Measurements from ENCODE around the gene TASL. TPM values are rescaled to one million over a fixed set of nuclear protein-coding genes. Genes with fewer than 3 reads are reported as not detected.

The TASL gene
- 1 to 10 TPM in 2 of 4 donors, not detected in 2; 1.9 to 6.6 TPM for total RNA-seq

DNA sequence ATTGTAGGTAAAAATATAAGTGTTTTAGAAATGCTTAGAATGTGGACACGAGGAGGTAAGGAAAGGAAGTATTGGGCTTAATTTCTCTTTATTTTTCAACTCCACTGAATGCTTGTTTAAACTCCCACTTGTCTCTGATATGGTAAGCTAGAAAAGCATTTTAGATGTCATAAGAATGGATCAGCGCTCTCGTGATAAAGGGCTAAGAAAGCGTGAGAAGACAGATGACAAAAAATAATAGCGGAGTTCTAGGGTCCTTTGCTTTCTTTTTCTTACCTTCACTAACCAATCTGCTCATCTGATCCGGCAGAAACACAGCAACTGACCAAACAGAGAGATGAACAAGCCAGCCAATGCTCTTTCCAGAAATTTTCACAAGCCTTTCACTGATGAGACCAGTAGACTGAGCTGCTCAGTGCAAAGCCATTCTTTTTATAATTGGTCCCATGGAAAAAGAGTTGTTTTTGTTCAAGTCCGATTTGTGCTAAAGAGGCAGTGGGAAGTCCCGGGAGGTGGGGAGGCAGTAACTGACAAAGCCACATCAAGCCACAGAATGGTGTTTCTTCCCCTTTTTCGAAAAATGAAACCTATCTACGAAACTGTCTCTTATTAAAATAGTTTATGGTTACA is at the start of gene TASL:
TSS of gene TASL (minus strand) at position 405 of the 630 bp plus-strand sequence. CDS start 17,411 bp downstream, outside the sequence.
- Histone ChIP-seq H3K9me3 (no peaks in the 10 kb centered on the region), H3K27me3 (no peaks in the 10 kb centered on the region), H3K27ac (peak within 1 kb of the TSS; percentile 33 to 66 (median 50)), H3K36me3 (no peaks in the 10 kb centered on the region), H3K4me3 (peak within 1 kb of the TSS in 2 of 4 donors; percentile 21 to 28), H3K4me1 (no peaks in the 10 kb centered on the region)
- DNase-seq: peak in 2 of 3 donors; percentile 63 to 69
- no peak for TF ChIP-seq POLR2A (IDR thresholded peaks at IDR 0.05)
- TF ChIP-seq, protein P1, sequence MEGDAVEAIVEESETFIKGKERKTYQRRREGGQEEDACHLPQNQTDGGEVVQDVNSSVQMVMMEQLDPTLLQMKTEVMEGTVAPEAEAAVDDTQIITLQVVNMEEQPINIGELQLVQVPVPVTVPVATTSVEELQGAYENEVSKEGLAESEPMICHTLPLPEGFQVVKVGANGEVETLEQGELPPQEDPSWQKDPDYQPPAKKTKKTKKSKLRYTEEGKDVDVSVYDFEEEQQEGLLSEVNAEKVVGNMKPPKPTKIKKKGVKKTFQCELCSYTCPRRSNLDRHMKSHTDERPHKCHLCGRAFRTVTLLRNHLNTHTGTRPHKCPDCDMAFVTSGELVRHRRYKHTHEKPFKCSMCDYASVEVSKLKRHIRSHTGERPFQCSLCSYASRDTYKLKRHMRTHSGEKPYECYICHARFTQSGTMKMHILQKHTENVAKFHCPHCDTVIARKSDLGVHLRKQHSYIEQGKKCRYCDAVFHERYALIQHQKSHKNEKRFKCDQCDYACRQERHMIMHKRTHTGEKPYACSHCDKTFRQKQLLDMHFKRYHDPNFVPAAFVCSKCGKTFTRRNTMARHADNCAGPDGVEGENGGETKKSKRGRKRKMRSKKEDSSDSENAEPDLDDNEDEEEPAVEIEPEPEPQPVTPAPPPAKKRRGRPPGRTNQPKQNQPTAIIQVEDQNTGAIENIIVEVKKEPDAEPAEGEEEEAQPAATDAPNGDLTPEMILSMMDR (IDR thresholded peaks at IDR 0.05): no peak

DNA sequence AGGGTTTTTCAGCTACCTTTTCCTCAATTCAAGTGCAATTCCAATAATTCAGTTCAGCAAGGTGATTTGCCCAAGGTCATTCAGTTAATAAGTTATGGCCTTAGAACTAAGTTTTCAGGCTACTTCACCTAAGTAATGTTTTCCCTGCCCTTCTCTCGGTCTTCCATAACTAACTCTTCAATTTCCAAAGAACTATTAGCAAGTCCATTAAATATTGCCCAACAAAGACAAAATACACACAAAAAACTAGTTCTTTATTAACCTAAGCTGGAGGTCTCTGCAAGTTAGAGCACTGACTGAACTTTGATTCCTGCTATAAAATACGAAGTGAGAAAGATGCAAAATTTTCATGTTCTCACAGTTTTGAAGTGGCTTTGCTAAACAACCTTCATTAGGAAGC is 48.8 kb upstream of the TASL start:
- no peak overlapping the region for H3K27ac ChIP-seq
- H3K4me1 ChIP-seq: no peaks in the 10 kb centered on the region
- H3K9me3 ChIP-seq: peaks cover 0 to 10% (median 0%) of the 10 kb centered on the region in 4 donors
- TF ChIP-seq POLR2A (IDR thresholded peaks at IDR 0.05): no peak
- TF ChIP-seq, protein P1 (IDR thresholded peaks at IDR 0.05): no peak
- no peaks in the 10 kb centered on the region for H3K27me3 ChIP-seq
- no peak for DNase-seq
- H3K36me3 ChIP-seq: no peaks in the 10 kb centered on the region
- H3K4me3 ChIP-seq: no peak overlapping the region

DNA sequence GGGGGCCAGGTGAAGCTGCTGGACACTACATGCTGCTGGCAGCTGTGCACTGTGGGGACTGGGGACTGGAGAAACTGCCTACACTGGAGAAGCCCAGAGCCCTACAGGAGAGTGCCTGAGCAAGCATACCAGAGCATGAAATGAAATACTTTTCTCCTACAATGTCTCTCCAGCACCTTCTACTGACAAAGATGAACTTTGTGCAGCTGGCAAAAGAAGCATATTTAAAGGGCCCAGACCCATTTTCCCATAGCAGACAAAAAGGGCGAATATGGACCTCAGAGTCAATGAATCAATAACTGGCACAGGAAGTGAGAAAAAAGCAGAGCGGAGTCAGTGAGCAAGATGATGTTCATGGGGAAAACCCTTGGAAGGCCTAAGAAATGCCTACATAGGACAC is 44.8 kb upstream of the TASL start:
- TF ChIP-seq, protein P1 (IDR thresholded peaks at IDR 0.05): no peak
- TF ChIP-seq POLR2A (IDR thresholded peaks at IDR 0.05): no peak
- Histone ChIP-seq H3K27ac (no peak overlapping the region), H3K36me3 (no peaks in the 10 kb centered on the region), H3K9me3 (peaks cover 0 to 10% (median 0%) of the 10 kb centered on the region in 4 donors), H3K4me3 (no peak overlapping the region), H3K4me1 (no peaks in the 10 kb centered on the region), H3K27me3 (no peaks in the 10 kb centered on the region)
- no peak for DNase-seq

DNA sequence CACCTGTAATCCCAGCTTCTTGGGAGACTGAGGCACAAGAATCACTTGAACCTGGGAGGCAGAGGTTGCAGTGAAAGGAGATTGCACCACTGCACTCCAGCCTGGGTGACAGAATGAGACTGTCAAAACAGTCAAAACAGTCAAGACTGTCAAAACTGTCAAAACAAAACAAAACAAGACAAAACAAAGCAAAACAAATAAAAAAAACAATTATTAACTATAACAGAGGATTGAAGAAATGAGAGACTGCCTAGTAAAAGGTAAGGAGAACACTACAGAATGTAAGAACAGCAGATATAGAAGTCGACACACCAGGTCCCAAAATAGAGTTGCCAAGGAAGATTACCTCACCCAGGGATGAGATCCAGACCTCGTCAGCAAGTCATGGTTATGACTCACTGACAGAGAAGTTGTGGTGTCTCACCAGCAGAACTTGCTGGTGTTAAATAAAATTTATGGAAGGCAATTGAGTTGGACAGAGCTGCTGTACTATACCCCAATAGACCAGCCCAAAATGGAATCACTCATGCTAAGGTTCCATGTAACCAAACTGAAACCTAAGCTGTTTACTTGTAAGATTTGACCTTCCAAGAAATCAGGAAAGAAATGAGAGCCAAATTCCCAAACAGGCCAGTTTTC is 43.5 kb upstream of the TASL start:
- no peak overlapping the region for H3K27ac ChIP-seq
- TF ChIP-seq, protein P1 (IDR thresholded peaks at IDR 0.05): no peak
- TF ChIP-seq POLR2A (IDR thresholded peaks at IDR 0.05): no peak
- H3K27me3 ChIP-seq: no peaks in the 10 kb centered on the region
- no peaks in the 10 kb centered on the region for H3K36me3 ChIP-seq
- no peak overlapping the region for H3K4me3 ChIP-seq
- no peaks in the 10 kb centered on the region for H3K4me1 ChIP-seq
- no peak for DNase-seq
- peaks cover 0 to 10% (median 0%) of the 10 kb centered on the region in 4 donors for H3K9me3 ChIP-seq

DNA sequence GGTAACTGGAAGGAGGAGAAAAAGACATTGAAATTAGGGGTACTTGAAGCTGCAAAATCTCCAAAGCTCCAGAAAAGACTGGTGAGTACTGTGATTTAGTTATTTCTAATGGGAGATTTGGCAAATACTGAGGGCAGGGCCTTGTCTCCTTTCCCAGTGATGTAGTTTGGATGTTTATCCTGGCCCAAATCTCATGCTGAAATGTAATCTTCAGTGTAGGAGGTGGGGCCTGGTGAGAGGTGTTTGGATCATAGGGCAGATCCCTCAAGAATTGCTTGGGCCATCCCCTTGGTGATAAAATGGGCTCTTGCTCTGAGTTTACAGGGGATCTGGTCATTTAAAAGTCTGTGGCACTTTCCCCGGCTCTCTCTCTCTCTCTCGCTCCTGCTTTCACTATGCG is 42.6 kb upstream of the TASL start:
- Histone ChIP-seq H3K27me3 (no peaks in the 10 kb centered on the region), H3K36me3 (no peaks in the 10 kb centered on the region), H3K27ac (no peak overlapping the region), H3K9me3 (peaks cover 0 to 10% (median 0%) of the 10 kb centered on the region in 4 donors), H3K4me1 (no peaks in the 10 kb centered on the region), H3K4me3 (no peak overlapping the region)
- TF ChIP-seq, protein P1 (IDR thresholded peaks at IDR 0.05): no peak
- TF ChIP-seq POLR2A (IDR thresholded peaks at IDR 0.05): no peak
- DNase-seq: no peak
